ENCODE results near the gene KCNJ6.

- TF ChIP-seq CTCF (conservative IDR thresholded peaks at IDR 0.05; ENCODE audit: low read depth, low read length) (no peak), EZH2 (IDR thresholded peaks at IDR 0.05; ENCODE audit: borderline replicate concordance, low read depth, low read length, poor library complexity, severe bottlenecking) (no peak)
These were observed 217.1 kb downstream of the KCNJ6 start for GRCh38 chr21:37699024-37699775.

Measured in A673 (cell line).